Ectodermal cell (in vitro differentiated cells): ENCODE data around the gene HDGFL2.
"Not testable (repeated sequence)": the region's sequence is repeated elsewhere in the genome, so short reads cannot be mapped to it uniquely, and the experiment has no call there.

Experiments used
- H3K27ac ChIP-seq: 2 replicates; pipeline ENCODE4 v1.7.0; 2013; ENCODE audit warnings: mild to moderate bottlenecking, low read depth, low read length; ENCODE audit not compliant: insufficient read depth, poor library complexity, severe bottlenecking
- H3K27me3 ChIP-seq: 2 replicates; pipeline ENCODE4 v1.7.0; 2013; ENCODE audit warnings: mild to moderate bottlenecking, low read length; ENCODE audit not compliant: insufficient read depth, control insufficient read depth, poor library complexity, severe bottlenecking
- H3K36me3 ChIP-seq: one replicate; pipeline ENCODE4 v1.7.0; 2013; ENCODE audit warnings: low read length; ENCODE audit not compliant: control insufficient read depth, insufficient read depth
- H3K4me1 ChIP-seq: one replicate; pipeline ENCODE4 v1.7.0; 2013; ENCODE audit warnings: low read length; ENCODE audit not compliant: control insufficient read depth, insufficient read depth
- H3K4me3 ChIP-seq: 2 replicates; pipeline ENCODE4 v1.7.0; 2013; ENCODE audit warnings: low read depth, low read length, control low read depth; ENCODE audit not compliant: insufficient read depth
- H3K9me3 ChIP-seq: 2 replicates; pipeline ENCODE4 v1.7.0; 2013; ENCODE audit warnings: mild to moderate bottlenecking, low read length, moderate library complexity; ENCODE audit not compliant: control insufficient read depth
- WGBS, 2 experiments: methylation state at CpG; one replicate each; pipeline ENCODE4 v1.1.7; 2013; ENCODE audit warnings: missing lambda C conversion rate in 2 of 2; 5-methylcytosine and 5-hydroxymethylcytosine counted together

HDGFL2 gene

GRCh38 chr19:4522291-4523002 lies 50.4 kb downstream of the HDGFL2 start:
- WGBS, 2 experiments = 92% methylated on average over 15 of the region's 15 CpGs
- Histone ChIP-seq H3K27ac (no peak overlapping the region), H3K36me3 (no peaks in the 10 kb centered on the region), H3K27me3 (no peaks in the 10 kb centered on the region), H3K9me3 (no peaks in the 10 kb centered on the region), H3K4me3 (no peak overlapping the region), H3K4me1 (no peaks in the 10 kb centered on the region)

GRCh38 chr19:4523306-4524110 lies 51.4 kb downstream of the HDGFL2 start:
- no peak overlapping the region for H3K4me3 ChIP-seq
- H3K9me3 ChIP-seq = no peaks in the 10 kb centered on the region
- 79 to 80% methylated on average over 53 of the region's 53 CpGs for WGBS, 2 experiments
- no peaks in the 10 kb centered on the region for H3K36me3 ChIP-seq
- H3K4me1 ChIP-seq = no peaks in the 10 kb centered on the region
- no peak overlapping the region for H3K27ac ChIP-seq
- no peaks in the 10 kb centered on the region for H3K27me3 ChIP-seq

GRCh38 chr19:4524808-4525562 lies 52.9 kb downstream of the HDGFL2 start:
- WGBS, 2 experiments = 75 to 77% methylated on average over 23 of the region's 23 CpGs
- no peak overlapping the region for H3K4me3 ChIP-seq

GRCh38 chr19:4525563-4526002 lies 53.5 kb downstream of the HDGFL2 start:
- no peaks in the 10 kb centered on the region for H3K36me3 ChIP-seq
- WGBS, 2 experiments = 88% methylated on average over 22 to 23 of the region's 23 CpGs
- no peak overlapping the region for H3K27ac ChIP-seq
- no peaks in the 10 kb centered on the region for H3K27me3 ChIP-seq
- H3K4me1 ChIP-seq = no peaks in the 10 kb centered on the region
- H3K9me3 ChIP-seq = no peaks in the 10 kb centered on the region
- H3K4me3 ChIP-seq = no peak overlapping the region

More at GRCh38 chr19:4524808-4525562, 52.9 kb downstream of the HDGFL2 start:
- Histone ChIP-seq H3K27me3 (no peaks in the 10 kb centered on the region), H3K4me1 (no peaks in the 10 kb centered on the region), H3K9me3 (no peaks in the 10 kb centered on the region), H3K27ac (no peak overlapping the region), H3K36me3 (no peaks in the 10 kb centered on the region)

- not testable (repeated sequence) for H3K27me3 ChIP-seq, H3K4me3 ChIP-seq, H3K4me1 ChIP-seq, H3K9me3 ChIP-seq, H3K36me3 ChIP-seq, H3K27ac ChIP-seq
- WGBS, 2 experiments = 93 to 94% methylated on average over 8 of the region's 8 CpGs
Observed at GRCh38 chr19:4527377-4527776, 55.3 kb downstream of the HDGFL2 start.

- 89 to 92% methylated on average over 15 of the region's 15 CpGs for WGBS, 2 experiments
- H3K36me3 ChIP-seq = no peaks in the 10 kb centered on the region
- peaks cover 8% of the 10 kb centered on the region for H3K27me3 ChIP-seq
- no peaks in the 10 kb centered on the region for H3K4me1 ChIP-seq
- no peak overlapping the region for H3K4me3 ChIP-seq
- H3K27ac ChIP-seq = no peak overlapping the region
- no peaks in the 10 kb centered on the region for H3K9me3 ChIP-seq
Observed at GRCh38 chr19:4528843-4529242, 56.7 kb downstream of the HDGFL2 start.

- Histone ChIP-seq H3K27ac (no peak overlapping the region), H3K36me3 (no peaks in the 10 kb centered on the region), H3K27me3 (peaks cover 20% of the 10 kb centered on the region), H3K4me3 (no peak overlapping the region), H3K4me1 (no peaks in the 10 kb centered on the region), H3K9me3 (no peaks in the 10 kb centered on the region)
- 86 to 87% methylated on average over 14 of the region's 14 CpGs for WGBS, 2 experiments
Observed at GRCh38 chr19:4529924-4530522, 57.9 kb downstream of the HDGFL2 start.

- Histone ChIP-seq H3K4me3 (no peak overlapping the region), H3K4me1 (no peaks in the 10 kb centered on the region)
Observed at GRCh38 chr19:4531562-4532165, 59.6 kb downstream of the HDGFL2 start.

GRCh38 chr19:4533334-4533733 lies 61.2 kb downstream of the HDGFL2 start:
- peaks cover 20% of the 10 kb centered on the region for H3K27me3 ChIP-seq
- WGBS, 2 experiments = 91 to 93% methylated on average over 9 of the region's 9 CpGs

More at GRCh38 chr19:4531562-4532165, 59.6 kb downstream of the HDGFL2 start:
- H3K9me3 ChIP-seq = no peaks in the 10 kb centered on the region
- no peaks in the 10 kb centered on the region for H3K36me3 ChIP-seq
- 83 to 87% methylated on average over 28 of the region's 28 CpGs for whole genome bisulfite sequencing, 2 experiments
- H3K27me3 ChIP-seq = peaks cover 20% of the 10 kb centered on the region
- no peak overlapping the region for H3K27ac ChIP-seq

More at GRCh38 chr19:4533334-4533733, 61.2 kb downstream of the HDGFL2 start:
- H3K27ac ChIP-seq = no peak overlapping the region
- no peak overlapping the region for H3K4me3 ChIP-seq
- no peaks in the 10 kb centered on the region for H3K9me3 ChIP-seq
- H3K36me3 ChIP-seq = no peaks in the 10 kb centered on the region
- H3K4me1 ChIP-seq = no peaks in the 10 kb centered on the region
